NCI-H2081 treated with DMSO at 0.1 percent for 48 hours (cell line): ENCODE data around the gene ALG12.

ENCODE experiments used
- DNase-seq: peaks from one replicate; lab custom pipeline; 2025; lab: John Stamatoyannopoulos, UW

The ALG12 gene

GRCh38 chr22:49887064-49887451 is 31.2 kb downstream of the ALG12 start:
- no peak for DNase-seq

- no peak for DNase-seq
These were observed 31.7 kb downstream of the ALG12 start for GRCh38 chr22:49886346-49887063.

GRCh38 chr22:49885881-49886280 is 32.4 kb downstream of the ALG12 start:
- DNase-seq, result no peak

GRCh38 chr22:49885281-49885680 is 33.0 kb downstream of the ALG12 start:
- DNase-seq, result no peak

GRCh38 chr22:49884503-49885260 is 33.6 kb downstream of the ALG12 start:
- no peak for DNase-seq

- DNase-seq, result no peak
These were observed 34.2 kb downstream of the ALG12 start for GRCh38 chr22:49884075-49884474.

GRCh38 chr22:49883294-49883640 is 35.0 kb downstream of the ALG12 start:
- DNase-seq, result no peak

- DNase-seq, result no peak
These were observed 35.5 kb downstream of the ALG12 start for GRCh38 chr22:49882519-49883293.

GRCh38 chr22:49881856-49882255 is 36.4 kb downstream of the ALG12 start:
- DNase-seq, result no peak

GRCh38 chr22:49880281-49880680 is 38.0 kb downstream of the ALG12 start:
- DNase-seq, result no peak

GRCh38 chr22:49879871-49880270 is 38.4 kb downstream of the ALG12 start:
- no peak for DNase-seq

- DNase-seq, result no peak
These were observed 40.0 kb downstream of the ALG12 start for GRCh38 chr22:49878206-49878605.

GRCh38 chr22:49877642-49878041 is 40.6 kb downstream of the ALG12 start:
- DNase-seq, result no peak

GRCh38 chr22:49873228-49873940 is 44.9 kb downstream of the ALG12 start:
- DNase-seq, result no peak

GRCh38 chr22:49872347-49872746 is 45.9 kb downstream of the ALG12 start:
- no peak for DNase-seq

- no peak for DNase-seq
These were observed 46.8 kb downstream of the ALG12 start for GRCh38 chr22:49871482-49871881.

GRCh38 chr22:49869845-49870712 is 48.2 kb downstream of the ALG12 start:
- DNase-seq, result no peak

GRCh38 chr22:49869086-49869830 is 49.0 kb downstream of the ALG12 start:
- DNase-seq, result no peak

GRCh38 chr22:49867303-49868265 is 50.7 kb downstream of the ALG12 start:
- no peak for DNase-seq
